Neural cell (in vitro differentiated cells): Measurements from ENCODE around the gene MAPK10. TPM values are rescaled to one million over a fixed set of nuclear protein-coding genes. Genes with fewer than 3 reads are reported as not detected.

Experiments
- H2AFZ ChIP-seq: fragments of 200-600, 300-800 bp; sonication (generic), shearing (Covaris generic); 2 replicates; pipeline ENCODE4 v1.6.0; 2014; ENCODE audit warnings: low read depth, mild to moderate bottlenecking, antibody characterized with exemption, low read length, moderate library complexity
- H3F3A ChIP-seq: fragments of 200-600 bp; shearing (Covaris generic); 2 replicates; pipeline ENCODE4 v1.6.1; 2016; ENCODE audit warnings: mild to moderate bottlenecking, moderate library complexity, mixed read lengths, antibody characterized with exemption, low read length; ENCODE audit not compliant: insufficient read depth, poor library complexity, severe bottlenecking
- H3K27ac ChIP-seq: fragments of 200-600, 300-800 bp; sonication (generic), shearing (Covaris generic); 2 replicates; pipeline ENCODE4 v1.5.1; 2014; ENCODE audit warnings: mild to moderate bottlenecking, low read length, moderate library complexity
- H3K27me3 ChIP-seq: fragments of 300-800, 200-600 bp; sonication (generic), shearing (Covaris generic); 2 replicates; pipeline ENCODE4 v1.6.0; 2014; ENCODE audit warnings: mild to moderate bottlenecking, low read depth, low read length, moderate library complexity; ENCODE audit not compliant: insufficient read depth
- H3K36me3 ChIP-seq: fragments of 300-800, 200-600 bp; sonication (generic), shearing (Covaris generic); 2 replicates; pipeline ENCODE4 v1.5.1; 2014; ENCODE audit warnings: mild to moderate bottlenecking, antibody characterized with exemption, low read length, moderate library complexity; ENCODE audit not compliant: insufficient read depth
- H3K4me2 ChIP-seq: fragments of 300-800, 200-600 bp; sonication (generic), shearing (Covaris generic); 2 replicates; pipeline ENCODE4 v1.6.0; 2014; ENCODE audit warnings: mild to moderate bottlenecking, low read length
- H3K4me3 ChIP-seq: fragments of 300-800, 200-600 bp; sonication (generic), shearing (Covaris generic); 2 replicates; pipeline ENCODE4 v1.5.1; 2014; ENCODE audit warnings: mild to moderate bottlenecking, low read length, moderate library complexity
- H3K79me2 ChIP-seq: fragments of 200-600 bp; shearing (Covaris generic); replicated peaks from 2 replicates; pipeline ENCODE4 v1.6.0; 2014; ENCODE audit warnings: mild to moderate bottlenecking, low read length, moderate library complexity; ENCODE audit not compliant: insufficient read depth
- H3K9ac ChIP-seq: fragments of 300-800, 200-600 bp; sonication (generic), shearing (Covaris generic); 2 replicates; pipeline ENCODE4 v1.6.1; 2016; ENCODE audit warnings: mild to moderate bottlenecking, low read length, mixed read lengths
- H3K9me2 ChIP-seq: fragments of 200-600 bp; shearing (Covaris generic); 2 replicates; pipeline ENCODE4 v1.6.1; 2016; ENCODE audit warnings: mild to moderate bottlenecking, low read length, mixed read lengths; ENCODE audit not compliant: insufficient read depth
- H3K9me3 ChIP-seq: fragments of 200-600, 300-800 bp; sonication (generic), shearing (Covaris generic); 2 replicates; pipeline ENCODE4 v1.6.1; 2016; ENCODE audit warnings: mild to moderate bottlenecking, mixed run types, low read length, moderate library complexity, mixed read lengths
- H4K20me1 ChIP-seq: fragments of 200-600 bp; shearing (Covaris generic); 2 replicates; pipeline ENCODE4 v1.6.1; 2016; ENCODE audit warnings: mild to moderate bottlenecking, mixed run types; ENCODE audit not compliant: insufficient read depth
- CTCF ChIP-seq: fragments of 450-650 bp; IDR thresholded peaks from 2 replicates; pipeline ENCODE4 v1.5.1; 2014; ENCODE audit warnings: antibody characterized with exemption, mild to moderate bottlenecking, moderate library complexity; ENCODE audit not compliant: poor library complexity, severe bottlenecking
- EP300 ChIP-seq: fragments of 450-650 bp; conservative IDR thresholded peaks from 2 replicates; pipeline ENCODE4 v1.6.1; 2014; ENCODE audit warnings: antibody characterized with exemption, mild to moderate bottlenecking, moderate library complexity; ENCODE audit not compliant: poor library complexity, severe bottlenecking
- EZH2 ChIP-seq: fragments of 200-600, 300-800 bp; shearing (Covaris generic), sonication (generic); IDR thresholded peaks from 2 replicates; pipeline ENCODE4 v1.6.1; 2014; ENCODE audit warnings: antibody characterized with exemption, low read length, borderline replicate concordance, mild to moderate bottlenecking; ENCODE audit not compliant: insufficient read depth, poor library complexity, severe bottlenecking
- MXI1 ChIP-seq: fragments of 450-650 bp; conservative IDR thresholded peaks from 2 replicates; pipeline ENCODE4 v1.6.1; 2014; ENCODE audit warnings: antibody characterized with exemption, mild to moderate bottlenecking; ENCODE audit not compliant: poor library complexity, severe bottlenecking
- POLR2AphosphoS5 ChIP-seq: IDR thresholded peaks from 2 replicates; pipeline ENCODE4 v1.6.1; 2012
- RAD21 ChIP-seq: fragments of 450-650 bp; conservative IDR thresholded peaks from 2 replicates; pipeline ENCODE4 v1.6.1; 2014; ENCODE audit warnings: antibody characterized with exemption, mild to moderate bottlenecking, moderate library complexity
- REST ChIP-seq: IDR thresholded peaks from 2 replicates; pipeline ENCODE4 v1.6.1; 2012; ENCODE audit warnings: borderline replicate concordance
- SMC3 ChIP-seq: fragments of 450-650 bp; conservative IDR thresholded peaks from 2 replicates; pipeline ENCODE4 v1.6.1; 2014; ENCODE audit warnings: antibody characterized with exemption, mild to moderate bottlenecking, moderate library complexity; ENCODE audit not compliant: poor library complexity
- TAF1 ChIP-seq: IDR thresholded peaks from 2 replicates; pipeline ENCODE4 v1.6.1; 2012; ENCODE audit warnings: low read depth
- polyA plus RNA-seq: library from polyadenylated mRNA; depleted of rRNA; stranded (reverse); fragments of >200 nt; gene quantifications from 2 replicates; pipeline ENCODE4 v1.2.3, GENCODE V29; 2014

MAPK10 gene
- polyA plus RNA-seq, 1 donor from 2014 or later: 91.9 TPM

- Histone ChIP-seq H2AFZ (no peak overlapping the region), H3K27me3 (no peaks in the 10 kb centered on the region), H3K27ac (no peak overlapping the region), H3K4me2 (no peak overlapping the region), H4K20me1 (no peaks in the 10 kb centered on the region), H3K36me3 (no peaks in the 10 kb centered on the region), H3F3A (no peaks in the 10 kb centered on the region), H3K79me2 (no peaks in the 10 kb centered on the region), H3K9me2 (no peaks in the 10 kb centered on the region), H3K9ac (no peak overlapping the region), H3K9me3 (no peaks in the 10 kb centered on the region), H3K4me3 (no peak overlapping the region)
- TF ChIP-seq CTCF (no peak), EP300 (no peak), SMC3 (no peak), REST (no peak), TAF1 (no peak), RAD21 (no peak), POLR2AphosphoS5 (no peak), EZH2 (no peak), MXI1 (no peak)
Measured at GRCh38 chr4:86386817-86387415, 27.1 kb upstream of the MAPK10 start.

- Histone ChIP-seq H3K27ac (no peak overlapping the region), H3K36me3 (no peaks in the 10 kb centered on the region), H2AFZ (no peak overlapping the region), H3K9me2 (no peaks in the 10 kb centered on the region), H3K4me3 (no peak overlapping the region), H4K20me1 (no peaks in the 10 kb centered on the region), H3K27me3 (no peaks in the 10 kb centered on the region), H3K4me2 (no peak overlapping the region), H3K9me3 (no peaks in the 10 kb centered on the region), H3K79me2 (no peaks in the 10 kb centered on the region), H3K9ac (no peak overlapping the region), H3F3A (no peaks in the 10 kb centered on the region)
- TF ChIP-seq MXI1 (no peak), RAD21 (no peak), SMC3 (no peak), POLR2AphosphoS5 (no peak), EP300 (no peak), EZH2 (no peak), CTCF (no peak), REST (no peak), TAF1 (no peak)
Measured at GRCh38 chr4:86386201-86386600, 26.3 kb upstream of the MAPK10 start.
